Endothelial cell (in vitro differentiated cells): ENCODE measurements around the gene EPHA1. TPM values are rescaled to one million over a fixed set of nuclear protein-coding genes. Genes with fewer than 3 reads are reported as not detected.

Experiments used
- DNase-seq: peaks from one replicate; pipeline ENCODE4 v3.0.0; 2021; ENCODE audit warnings: low spot score
- H3K27ac Mint-ChIP-seq: one replicate; pipeline ENCODE4 v1.8.0; 2021; ENCODE audit warnings: mixed read lengths, inconsistent platforms; ENCODE audit not compliant: unreplicated experiment
- H3K27me3 Mint-ChIP-seq: one replicate; pipeline ENCODE4 v1.8.0; 2021; ENCODE audit warnings: mild to moderate bottlenecking, moderate library complexity, mixed read lengths, inconsistent platforms; ENCODE audit not compliant: unreplicated experiment
- H3K36me3 Mint-ChIP-seq: one replicate; pipeline ENCODE4 v1.8.0; 2021; ENCODE audit warnings: mild to moderate bottlenecking, low read depth, mixed read lengths, inconsistent platforms; ENCODE audit not compliant: unreplicated experiment
- H3K4me1 Mint-ChIP-seq: one replicate; pipeline ENCODE4 v1.8.0; 2021; ENCODE audit warnings: mild to moderate bottlenecking, mixed read lengths, inconsistent platforms; ENCODE audit not compliant: unreplicated experiment
- H3K4me3 Mint-ChIP-seq: one replicate; pipeline ENCODE4 v1.8.0; 2021; ENCODE audit warnings: mild to moderate bottlenecking, mixed read lengths, inconsistent platforms; ENCODE audit not compliant: unreplicated experiment
- H3K9me3 Mint-ChIP-seq: one replicate; pipeline ENCODE4 v1.8.0; 2021; ENCODE audit warnings: mixed read lengths, inconsistent platforms; ENCODE audit not compliant: unreplicated experiment
- total RNA-seq: library from RNA; stranded (reverse); fragmentation: NEBNext Ultra II Directional; extraction: Animal tissue kit (Norgen Biotek cat#: 25700); gene quantifications from one replicate; pipeline ENCODE4 v1.2.1, GENCODE V29; 2021; ENCODE audit not compliant: unreplicated experiment
- TF ChIP-seq, protein P1 (sequence below): fragments of 200-600 bp; sonication (generic); IDR thresholded peaks from one replicate; pipeline ENCODE4 v1.5.0; 2021; ENCODE audit warnings: antibody characterized with exemption; ENCODE audit not compliant: unreplicated experiment

The EPHA1 gene
- total RNA-seq, 1 donor from 2014 or later = 7.1 TPM

DNA sequence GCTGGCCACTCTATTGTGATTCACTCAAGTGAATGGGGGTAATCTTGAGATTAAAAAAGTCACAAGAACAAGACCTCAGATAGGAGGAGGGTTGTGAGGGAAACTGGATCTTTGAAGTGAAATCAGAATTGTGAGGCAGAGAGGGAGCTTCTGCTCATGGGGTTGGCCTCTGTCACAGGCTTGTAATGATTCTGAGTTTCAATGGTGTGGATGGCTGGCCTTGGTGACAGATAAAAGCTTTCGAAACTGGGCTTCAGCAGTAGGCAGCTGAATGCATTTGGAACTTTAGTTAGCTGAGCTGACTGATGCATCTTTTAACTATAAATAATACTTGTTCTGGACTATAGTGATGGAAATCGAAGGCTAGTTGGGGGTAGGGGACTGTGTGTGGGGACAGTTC lies 46.8 kb upstream of the EPHA1 start:
- no peak for DNase-seq
- no peak overlapping the region for H3K27ac Mint-ChIP-seq
- TF ChIP-seq, protein P1, sequence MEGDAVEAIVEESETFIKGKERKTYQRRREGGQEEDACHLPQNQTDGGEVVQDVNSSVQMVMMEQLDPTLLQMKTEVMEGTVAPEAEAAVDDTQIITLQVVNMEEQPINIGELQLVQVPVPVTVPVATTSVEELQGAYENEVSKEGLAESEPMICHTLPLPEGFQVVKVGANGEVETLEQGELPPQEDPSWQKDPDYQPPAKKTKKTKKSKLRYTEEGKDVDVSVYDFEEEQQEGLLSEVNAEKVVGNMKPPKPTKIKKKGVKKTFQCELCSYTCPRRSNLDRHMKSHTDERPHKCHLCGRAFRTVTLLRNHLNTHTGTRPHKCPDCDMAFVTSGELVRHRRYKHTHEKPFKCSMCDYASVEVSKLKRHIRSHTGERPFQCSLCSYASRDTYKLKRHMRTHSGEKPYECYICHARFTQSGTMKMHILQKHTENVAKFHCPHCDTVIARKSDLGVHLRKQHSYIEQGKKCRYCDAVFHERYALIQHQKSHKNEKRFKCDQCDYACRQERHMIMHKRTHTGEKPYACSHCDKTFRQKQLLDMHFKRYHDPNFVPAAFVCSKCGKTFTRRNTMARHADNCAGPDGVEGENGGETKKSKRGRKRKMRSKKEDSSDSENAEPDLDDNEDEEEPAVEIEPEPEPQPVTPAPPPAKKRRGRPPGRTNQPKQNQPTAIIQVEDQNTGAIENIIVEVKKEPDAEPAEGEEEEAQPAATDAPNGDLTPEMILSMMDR = no peak
- no peaks in the 10 kb centered on the region for H3K9me3 Mint-ChIP-seq
- no peaks in the 10 kb centered on the region for H3K4me1 Mint-ChIP-seq
- no peaks in the 10 kb centered on the region for H3K36me3 Mint-ChIP-seq
- no peaks in the 10 kb centered on the region for H3K27me3 Mint-ChIP-seq
- H3K4me3 Mint-ChIP-seq = no peak overlapping the region

DNA sequence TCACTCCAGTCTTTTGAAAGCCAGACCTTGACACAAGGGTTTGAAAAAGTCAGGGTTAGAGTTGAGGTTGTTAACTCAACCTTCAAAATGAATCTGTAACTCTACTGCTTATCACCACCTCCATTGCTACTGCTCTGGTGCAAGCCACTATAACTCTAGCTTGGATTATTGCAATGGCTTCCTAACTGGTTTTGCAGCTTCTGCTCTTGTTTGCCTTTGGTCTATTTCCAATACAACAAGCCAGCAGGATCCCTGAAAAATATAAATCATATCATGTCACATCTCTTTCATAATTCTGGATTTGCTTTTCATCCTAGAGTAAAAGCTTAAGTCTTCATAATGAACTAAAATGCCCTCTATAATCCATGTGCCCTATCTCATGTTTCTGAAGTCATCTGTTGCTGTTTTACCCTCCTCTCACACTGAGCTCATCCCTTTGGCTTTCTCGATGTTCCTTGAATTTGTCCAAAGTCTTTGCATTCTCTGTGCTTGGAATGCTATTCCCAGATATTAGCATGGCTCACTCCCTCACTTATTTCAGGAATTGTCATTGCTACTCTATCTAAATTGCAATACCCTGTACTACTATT lies 45.5 kb upstream of the EPHA1 start:
- no peak for DNase-seq
- Mint-ChIP-seq H3K27ac (no peak overlapping the region), H3K27me3 (no peaks in the 10 kb centered on the region), H3K4me1 (no peaks in the 10 kb centered on the region), H3K36me3 (no peaks in the 10 kb centered on the region), H3K9me3 (no peaks in the 10 kb centered on the region), H3K4me3 (no peak overlapping the region)
- TF ChIP-seq, protein P1 = no peak

DNA sequence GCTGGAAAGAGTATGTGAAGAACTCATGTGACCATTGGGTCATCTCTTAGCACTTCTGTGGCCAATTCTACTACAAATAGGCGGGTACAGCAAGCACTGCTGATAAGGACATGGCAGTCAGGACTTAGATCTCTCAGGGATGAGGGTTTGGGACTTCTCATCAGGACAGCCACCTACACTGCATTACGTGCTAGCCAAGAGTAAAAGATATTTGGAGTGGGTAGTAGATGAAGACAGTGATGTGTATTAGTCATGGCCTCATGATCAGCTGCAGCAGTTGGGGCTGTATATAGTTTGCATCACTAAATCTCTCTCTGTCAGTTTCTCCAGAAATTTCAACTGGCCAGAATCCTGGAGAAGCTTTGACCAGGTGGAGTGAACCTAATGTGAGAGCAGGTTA lies 43.8 kb upstream of the EPHA1 start:
- DNase-seq = no peak
- Mint-ChIP-seq H3K4me3 (no peak overlapping the region), H3K36me3 (no peaks in the 10 kb centered on the region), H3K27ac (no peak overlapping the region), H3K27me3 (no peaks in the 10 kb centered on the region), H3K9me3 (no peaks in the 10 kb centered on the region), H3K4me1 (no peaks in the 10 kb centered on the region)
- TF ChIP-seq, protein P1 = no peak

DNA sequence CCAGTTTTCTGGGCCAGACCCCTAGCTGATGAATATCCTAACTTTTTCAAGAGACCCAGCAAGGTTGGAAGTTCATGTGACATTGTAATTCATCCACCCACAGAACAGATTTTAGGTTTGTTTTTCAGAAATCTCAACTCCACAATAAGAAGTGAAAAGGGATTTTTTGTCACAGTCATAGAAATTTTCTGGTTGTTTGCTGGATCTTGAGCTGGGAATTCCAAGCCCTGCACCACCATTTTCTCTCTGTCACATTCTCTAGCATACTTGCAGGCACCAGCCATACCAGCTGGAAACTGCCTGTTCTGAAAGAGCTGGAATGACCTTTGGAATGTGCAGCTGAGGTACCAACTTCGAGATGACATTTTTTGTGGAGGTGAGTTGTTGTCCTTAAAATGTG lies 43.1 kb upstream of the EPHA1 start:
- Mint-ChIP-seq H3K27me3 (no peaks in the 10 kb centered on the region), H3K9me3 (no peaks in the 10 kb centered on the region), H3K4me1 (no peaks in the 10 kb centered on the region), H3K4me3 (no peak overlapping the region), H3K27ac (no peak overlapping the region), H3K36me3 (no peaks in the 10 kb centered on the region)
- TF ChIP-seq, protein P1 = no peak
- DNase-seq = no peak

DNA sequence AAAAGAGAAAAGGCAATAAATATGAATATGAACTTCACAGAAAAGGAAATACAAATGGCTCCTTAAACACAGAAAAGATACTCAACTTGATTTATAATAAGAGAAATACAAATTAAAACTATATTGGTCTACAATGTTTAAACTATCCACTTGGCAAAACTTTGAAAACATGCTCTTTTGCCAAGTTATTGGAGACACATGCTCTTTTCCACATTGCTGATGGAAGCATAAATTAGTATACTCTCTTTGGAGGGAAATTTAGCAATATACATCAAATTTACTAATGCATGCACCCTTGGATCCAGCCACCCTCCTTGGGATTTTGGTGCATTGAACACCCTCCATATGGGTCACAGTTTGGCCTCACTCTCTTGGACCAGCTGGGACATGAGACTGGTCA lies 42.5 kb upstream of the EPHA1 start:
- Mint-ChIP-seq H3K36me3 (no peaks in the 10 kb centered on the region), H3K27me3 (no peaks in the 10 kb centered on the region), H3K27ac (no peak overlapping the region), H3K4me3 (no peak overlapping the region), H3K9me3 (no peaks in the 10 kb centered on the region), H3K4me1 (no peaks in the 10 kb centered on the region)
- no peak for DNase-seq
- TF ChIP-seq, protein P1 = no peak
